Gastroesophageal sphincter (tissue), 3 donors: ENCODE data around the gene ZNF358.

Experiments used
- POLR2A ChIP-seq, 2 donors: fragments of 450-650 bp; IDR thresholded peaks; one replicate each; pipeline ENCODE4 v1.6.1; 2017; ENCODE audit warnings: antibody characterized with exemption in 2 of 2, mild to moderate bottlenecking in 2 of 2, moderate library complexity in 1 of 2
- TF ChIP-seq, protein P1 (sequence below), 4 experiments: fragments of 200-600 bp in 2 of 4; fragments of 450-650 bp in 2 of 4; sonication (generic) in 1 of 4; IDR thresholded peaks; one replicate each; pipeline ENCODE4 v1.5.1; 2017 to 2019; ENCODE audit warnings: antibody characterized with exemption in 4 of 4, mild to moderate bottlenecking in 2 of 4, moderate library complexity in 2 of 4

DNA sequence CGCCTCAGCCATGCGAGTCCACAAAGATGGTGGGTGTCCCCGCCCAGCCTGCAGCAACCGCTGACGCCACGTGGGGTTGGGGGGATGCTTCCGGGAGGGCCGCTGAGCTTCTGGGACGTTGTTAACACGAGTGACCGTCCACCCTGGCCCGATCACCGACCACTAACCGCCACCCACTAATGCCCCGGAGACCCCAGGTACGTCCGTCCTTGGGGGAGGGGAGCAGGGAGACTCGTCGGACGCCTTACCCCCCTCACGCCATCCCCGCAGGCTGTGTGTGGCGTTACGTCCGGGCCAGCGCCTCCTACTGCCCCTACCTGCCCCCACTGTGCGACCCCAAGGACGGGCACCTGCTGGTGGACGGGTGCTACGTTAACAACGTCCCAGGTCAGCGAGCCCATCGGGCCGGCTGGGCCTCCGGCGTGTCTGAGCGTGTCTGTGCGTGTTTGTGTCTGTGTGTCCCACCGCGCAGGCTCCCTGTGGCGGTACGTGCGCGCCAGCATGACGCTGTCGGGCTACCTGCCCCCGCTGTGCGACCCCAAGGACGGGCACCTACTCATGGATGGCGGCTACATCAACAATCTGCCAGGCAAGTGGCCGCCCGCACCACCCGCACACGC is 40.9 kb downstream of the ZNF358 start:
- TF ChIP-seq POLR2A (IDR thresholded peaks at IDR 0.05) = no peak
- TF ChIP-seq, protein P1, sequence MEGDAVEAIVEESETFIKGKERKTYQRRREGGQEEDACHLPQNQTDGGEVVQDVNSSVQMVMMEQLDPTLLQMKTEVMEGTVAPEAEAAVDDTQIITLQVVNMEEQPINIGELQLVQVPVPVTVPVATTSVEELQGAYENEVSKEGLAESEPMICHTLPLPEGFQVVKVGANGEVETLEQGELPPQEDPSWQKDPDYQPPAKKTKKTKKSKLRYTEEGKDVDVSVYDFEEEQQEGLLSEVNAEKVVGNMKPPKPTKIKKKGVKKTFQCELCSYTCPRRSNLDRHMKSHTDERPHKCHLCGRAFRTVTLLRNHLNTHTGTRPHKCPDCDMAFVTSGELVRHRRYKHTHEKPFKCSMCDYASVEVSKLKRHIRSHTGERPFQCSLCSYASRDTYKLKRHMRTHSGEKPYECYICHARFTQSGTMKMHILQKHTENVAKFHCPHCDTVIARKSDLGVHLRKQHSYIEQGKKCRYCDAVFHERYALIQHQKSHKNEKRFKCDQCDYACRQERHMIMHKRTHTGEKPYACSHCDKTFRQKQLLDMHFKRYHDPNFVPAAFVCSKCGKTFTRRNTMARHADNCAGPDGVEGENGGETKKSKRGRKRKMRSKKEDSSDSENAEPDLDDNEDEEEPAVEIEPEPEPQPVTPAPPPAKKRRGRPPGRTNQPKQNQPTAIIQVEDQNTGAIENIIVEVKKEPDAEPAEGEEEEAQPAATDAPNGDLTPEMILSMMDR (IDR thresholded peaks at IDR 0.05) = no peak
